Midbrain (tissue), 1 donor: ENCODE data around the gene PRTN3.

ENCODE experiments used
- DNase-seq: peaks from one replicate; lab custom pipeline; 2025; lab: John Stamatoyannopoulos, UW

PRTN3 gene

DNA sequence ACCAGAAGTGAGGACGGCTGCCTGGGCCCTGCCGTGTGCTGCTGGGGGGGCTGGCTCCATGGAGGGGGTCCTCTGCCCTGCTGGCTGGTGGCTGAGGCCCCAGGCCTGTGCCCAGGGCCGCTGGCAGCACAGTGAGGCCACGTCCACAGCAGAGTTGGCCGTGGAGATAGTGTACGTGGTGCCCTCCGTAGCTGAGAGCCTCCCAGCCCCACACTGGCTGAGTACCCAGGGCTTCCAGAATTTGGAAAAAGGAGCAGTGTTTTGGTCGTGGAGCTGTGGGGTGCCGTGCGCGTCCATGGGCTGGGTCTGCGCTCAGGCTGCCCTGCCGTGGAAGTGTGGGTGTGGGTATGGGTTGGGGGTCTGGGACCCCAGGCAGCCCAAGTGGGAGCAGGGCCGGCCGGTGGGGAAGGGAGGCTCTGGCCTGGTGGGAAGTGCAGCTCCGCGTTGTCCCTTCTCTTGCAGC is 37.7 kb upstream of the PRTN3 start:
- DNase-seq, result no peak

DNA sequence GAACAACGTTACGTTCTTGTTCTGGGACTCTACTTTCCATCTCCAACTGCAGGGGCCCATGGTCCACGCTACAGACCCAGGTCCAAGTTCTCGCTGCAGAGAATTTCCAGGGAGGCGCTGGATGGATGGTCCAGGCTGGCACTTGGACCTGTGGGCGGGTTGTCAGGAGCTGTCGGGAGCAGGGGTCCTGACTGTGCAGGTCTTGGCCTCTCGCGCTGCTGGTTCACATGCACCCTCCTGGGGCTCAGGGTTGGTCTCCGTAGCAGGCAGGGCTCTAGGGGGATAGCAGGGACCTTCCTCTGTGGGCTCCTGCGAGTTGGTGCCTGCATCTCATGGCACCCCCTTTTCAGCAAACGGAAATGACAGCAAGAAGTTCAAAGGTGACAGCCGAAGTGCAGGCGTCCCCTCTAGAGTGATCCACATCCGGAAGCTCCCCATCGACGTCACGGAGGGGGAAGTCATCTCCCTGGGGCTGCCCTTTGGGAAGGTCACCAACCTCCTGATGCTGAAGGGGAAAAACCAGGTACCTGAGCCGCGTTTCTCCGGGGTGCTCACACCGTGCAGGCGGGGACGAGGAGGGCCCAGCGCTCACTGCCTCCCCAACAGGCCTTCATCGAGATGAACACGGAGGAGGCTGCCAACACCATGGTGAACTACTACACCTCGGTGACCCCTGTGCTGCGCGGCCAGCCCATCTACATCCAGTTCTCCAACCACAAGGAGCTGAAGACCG is 36.9 kb upstream of the PRTN3 start:
- DNase-seq, result no peak

DNA sequence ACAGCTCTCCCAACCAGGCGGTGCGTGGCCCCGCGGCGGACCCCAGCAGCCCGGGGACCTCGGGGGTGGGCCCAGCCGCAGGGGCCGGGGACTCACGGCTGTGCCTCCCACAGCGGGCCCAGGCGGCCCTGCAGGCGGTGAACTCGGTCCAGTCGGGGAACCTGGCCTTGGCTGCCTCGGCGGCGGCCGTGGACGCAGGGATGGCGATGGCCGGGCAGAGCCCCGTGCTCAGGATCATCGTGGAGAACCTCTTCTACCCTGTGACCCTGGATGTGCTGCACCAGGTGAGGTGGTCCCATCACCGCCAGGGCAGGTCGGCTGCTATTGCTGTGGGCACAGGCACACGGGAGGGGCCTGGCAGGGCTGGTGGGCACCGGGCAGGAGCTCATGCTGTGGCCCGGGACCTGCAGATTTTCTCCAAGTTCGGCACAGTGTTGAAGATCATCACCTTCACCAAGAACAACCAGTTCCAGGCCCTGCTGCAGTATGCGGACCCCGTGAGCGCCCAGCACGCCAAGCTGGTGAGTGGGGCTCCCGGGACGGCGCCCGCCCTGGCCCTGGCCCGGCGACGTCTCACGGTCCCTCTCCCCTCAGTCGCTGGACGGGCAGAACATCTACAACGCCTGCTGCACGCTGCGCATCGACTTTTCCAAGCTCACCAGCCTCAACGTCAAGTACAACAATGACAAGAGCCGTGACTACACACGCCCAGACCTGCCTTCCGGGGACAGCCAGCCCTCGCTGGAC is 36.2 kb upstream of the PRTN3 start:
- no peak for DNase-seq

- DNase-seq, result no peak
Observed at GRCh38 chr19:805166-805551, 35.6 kb upstream of the PRTN3 start.

GRCh38 chr19:805600-806550 is 34.9 kb upstream of the PRTN3 start:
- DNase-seq, result no peak

DNA sequence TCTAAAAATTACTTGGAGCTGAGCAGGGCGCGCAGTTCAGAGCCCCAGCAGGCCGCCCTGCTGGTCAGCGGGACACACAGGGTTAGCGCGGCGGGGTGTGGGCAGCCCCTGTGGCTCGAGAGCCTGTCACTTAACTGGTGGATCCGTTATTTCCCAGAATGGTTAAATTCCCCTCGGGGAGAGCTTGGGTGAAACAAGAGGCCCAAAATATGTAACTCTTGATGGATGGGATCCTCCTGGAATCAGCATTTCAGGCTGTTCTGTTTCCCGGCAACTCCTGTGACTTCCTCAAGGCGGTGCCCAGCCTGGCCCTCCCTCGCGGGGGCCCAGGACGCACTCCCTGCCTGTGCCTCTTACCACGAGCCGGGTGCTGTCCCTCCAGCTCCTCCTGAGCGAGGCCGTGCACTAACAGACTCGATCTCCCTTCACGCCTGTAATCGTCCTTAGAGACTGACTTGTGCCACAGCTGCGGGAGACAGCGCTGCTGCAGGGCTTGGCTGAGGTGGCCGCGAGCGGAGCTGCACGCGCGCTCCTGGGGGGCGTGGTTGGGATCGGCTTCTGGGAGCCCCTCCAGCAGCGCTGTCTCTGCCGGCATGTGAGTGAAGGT is 33.9 kb upstream of the PRTN3 start:
- DNase-seq, result no peak

DNA sequence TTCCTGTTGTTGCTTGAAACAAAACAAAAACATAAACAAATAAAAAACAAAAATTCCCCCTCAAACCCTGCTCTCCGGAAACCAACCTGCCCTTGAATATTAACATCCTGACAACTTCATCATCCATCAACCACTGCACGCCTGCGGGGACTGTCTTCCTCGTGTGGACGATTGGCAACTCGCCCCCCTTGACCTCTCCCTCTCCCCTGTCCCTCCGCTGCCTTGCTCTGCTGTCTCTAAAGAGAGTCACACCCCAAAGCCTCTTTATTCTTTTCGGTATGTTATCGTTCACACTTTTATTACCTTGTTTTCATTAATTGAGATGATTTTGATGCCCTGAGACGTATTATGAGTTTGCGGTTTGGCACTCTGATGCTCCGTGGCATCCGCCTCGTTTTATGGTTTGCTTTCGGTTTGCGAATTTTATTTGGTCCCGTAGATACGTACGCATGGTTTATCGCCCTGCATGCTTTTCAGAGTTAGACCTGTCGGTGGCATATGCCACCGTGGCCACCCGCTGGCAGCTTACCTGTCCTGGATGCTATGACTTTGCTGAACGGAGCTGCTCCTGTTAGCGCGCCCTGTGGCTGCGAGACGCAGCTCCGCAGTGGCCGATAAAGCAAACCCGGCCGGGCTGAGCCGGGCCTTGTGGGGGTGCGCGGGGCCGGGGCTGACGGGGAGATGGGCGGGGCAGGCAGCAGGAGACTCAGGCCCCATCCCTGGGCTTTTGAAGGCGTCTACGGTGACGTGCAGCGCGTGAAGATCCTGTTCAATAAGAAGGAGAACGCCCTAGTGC is 33.0 kb upstream of the PRTN3 start:
- DNase-seq, result no peak

DNA sequence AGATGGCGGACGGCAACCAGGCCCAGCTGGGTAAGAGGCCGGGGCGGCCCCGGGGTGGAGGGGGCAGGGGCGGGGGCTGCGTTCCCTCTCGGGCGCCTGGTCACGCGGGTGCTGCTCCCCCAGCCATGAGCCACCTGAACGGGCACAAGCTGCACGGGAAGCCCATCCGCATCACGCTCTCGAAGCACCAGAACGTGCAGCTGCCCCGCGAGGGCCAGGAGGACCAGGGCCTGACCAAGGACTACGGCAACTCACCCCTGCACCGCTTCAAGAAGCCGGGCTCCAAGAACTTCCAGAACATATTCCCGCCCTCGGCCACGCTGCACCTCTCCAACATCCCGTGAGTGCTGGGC is 32.4 kb upstream of the PRTN3 start:
- DNase-seq, result no peak

DNA sequence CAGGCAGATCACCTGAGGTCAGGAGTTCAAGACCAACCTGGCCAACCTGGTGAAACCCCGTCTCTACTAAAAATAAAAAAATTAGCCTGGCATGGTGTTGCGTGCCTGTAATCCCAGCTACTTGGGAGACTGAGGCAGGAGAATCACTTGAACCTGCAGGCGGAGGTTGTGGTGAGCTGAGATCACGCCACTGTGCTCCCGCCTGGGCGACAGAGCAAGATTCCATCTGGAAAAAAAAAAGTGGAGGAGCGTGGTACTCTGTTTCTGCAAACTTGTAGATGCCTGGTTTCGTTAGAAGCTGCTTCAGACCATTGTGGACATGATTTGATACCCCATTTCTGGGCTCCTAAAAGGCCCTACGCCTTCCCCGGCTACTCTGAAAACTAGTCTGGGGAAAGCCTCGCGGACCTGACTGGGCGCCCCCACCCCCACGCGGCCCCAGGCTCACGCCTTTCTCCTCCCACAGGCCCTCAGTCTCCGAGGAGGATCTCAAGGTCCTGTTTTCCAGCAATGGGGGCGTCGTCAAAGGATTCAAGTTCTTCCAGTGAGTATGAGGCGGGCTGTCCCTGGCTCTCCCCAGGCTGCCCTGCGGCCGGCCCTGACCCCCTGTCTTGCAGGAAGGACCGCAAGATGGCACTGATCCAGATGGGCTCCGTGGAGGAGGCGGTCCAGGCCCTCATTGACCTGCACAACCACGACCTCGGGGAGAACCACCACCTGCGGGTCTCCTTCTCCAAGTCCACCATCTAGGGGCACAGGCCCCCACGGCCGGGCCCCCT is 30.5 kb upstream of the PRTN3 start:
- no peak for DNase-seq

DNA sequence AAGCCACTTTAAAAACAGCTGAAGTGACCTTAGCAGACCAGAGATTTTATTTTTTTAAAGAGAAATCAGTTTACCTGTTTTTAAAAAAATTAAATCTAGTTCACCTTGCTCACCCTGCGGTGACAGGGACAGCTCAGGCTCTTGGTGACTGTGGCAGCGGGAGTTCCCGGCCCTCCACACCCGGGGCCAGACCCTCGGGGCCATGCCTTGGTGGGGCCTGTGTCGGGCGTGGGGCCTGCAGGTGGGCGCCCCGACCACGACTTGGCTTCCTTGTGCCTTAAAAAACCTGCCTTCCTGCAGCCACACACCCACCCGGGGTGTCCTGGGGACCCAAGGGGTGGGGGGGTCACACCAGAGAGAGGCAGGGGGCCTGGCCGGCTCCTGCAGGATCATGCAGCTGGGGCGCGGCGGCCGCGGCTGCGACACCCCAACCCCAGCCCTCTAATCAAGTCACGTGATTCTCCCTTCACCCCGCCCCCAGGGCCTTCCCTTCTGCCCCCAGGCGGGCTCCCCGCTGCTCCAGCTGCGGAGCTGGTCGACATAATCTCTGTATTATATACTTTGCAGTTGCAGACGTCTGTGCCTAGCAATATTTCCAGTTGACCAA is 29.8 kb upstream of the PRTN3 start:
- no peak for DNase-seq

DNA sequence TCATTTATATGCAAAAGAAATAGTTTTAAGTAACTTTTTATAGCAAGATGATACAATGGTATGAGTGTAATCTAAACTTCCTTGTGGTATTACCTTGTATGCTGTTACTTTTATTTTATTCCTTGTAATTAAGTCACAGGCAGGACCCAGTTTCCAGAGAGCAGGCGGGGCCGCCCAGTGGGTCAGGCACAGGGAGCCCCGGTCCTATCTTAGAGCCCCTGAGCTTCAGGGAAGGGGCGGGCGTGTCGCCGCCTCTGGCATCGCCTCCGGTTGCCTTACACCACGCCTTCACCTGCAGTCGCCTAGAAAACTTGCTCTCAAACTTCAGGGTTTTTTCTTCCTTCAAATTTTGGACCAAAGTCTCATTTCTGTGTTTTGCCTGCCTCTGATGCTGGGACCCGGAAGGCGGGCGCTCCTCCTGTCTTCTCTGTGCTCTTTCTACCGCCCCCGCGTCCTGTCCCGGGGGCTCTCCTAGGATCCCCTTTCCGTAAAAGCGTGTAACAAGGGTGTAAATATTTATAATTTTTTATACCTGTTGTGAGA is 29.2 kb upstream of the PRTN3 start:
- DNase-seq, result no peak

DNA sequence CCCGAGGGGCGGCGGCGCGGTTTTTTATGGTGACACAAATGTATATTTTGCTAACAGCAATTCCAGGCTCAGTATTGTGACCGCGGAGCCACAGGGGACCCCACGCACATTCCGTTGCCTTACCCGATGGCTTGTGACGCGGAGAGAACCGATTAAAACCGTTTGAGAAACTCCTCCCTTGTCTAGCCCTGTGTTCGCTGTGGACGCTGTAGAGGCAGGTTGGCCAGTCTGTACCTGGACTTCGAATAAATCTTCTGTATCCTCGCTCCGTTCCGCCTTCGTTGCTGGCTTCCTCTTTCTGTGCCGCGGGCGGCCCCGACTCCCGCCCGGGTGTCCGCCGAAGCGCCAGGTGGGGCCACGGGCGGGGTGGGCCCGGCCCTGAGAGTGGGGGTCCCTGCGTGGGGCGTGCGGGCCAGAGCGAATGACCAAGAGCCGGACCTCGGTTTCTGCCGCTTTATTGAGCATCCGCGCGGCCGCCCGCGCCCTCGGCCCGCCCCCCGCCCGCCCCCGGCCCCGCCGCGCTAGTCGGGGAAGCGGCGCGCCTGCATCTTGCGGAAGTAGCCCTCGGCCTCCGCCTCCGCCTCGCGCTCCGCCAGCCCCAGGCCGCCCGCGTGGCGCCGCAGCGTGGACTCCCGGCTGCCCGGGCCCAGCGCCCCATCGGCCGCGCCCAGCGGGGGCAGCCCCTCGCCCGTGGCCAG is 28.6 kb upstream of the PRTN3 start:
- DNase-seq, result no peak

- DNase-seq, result no peak
Observed at GRCh38 chr19:812747-813218, 28.0 kb upstream of the PRTN3 start.

DNA sequence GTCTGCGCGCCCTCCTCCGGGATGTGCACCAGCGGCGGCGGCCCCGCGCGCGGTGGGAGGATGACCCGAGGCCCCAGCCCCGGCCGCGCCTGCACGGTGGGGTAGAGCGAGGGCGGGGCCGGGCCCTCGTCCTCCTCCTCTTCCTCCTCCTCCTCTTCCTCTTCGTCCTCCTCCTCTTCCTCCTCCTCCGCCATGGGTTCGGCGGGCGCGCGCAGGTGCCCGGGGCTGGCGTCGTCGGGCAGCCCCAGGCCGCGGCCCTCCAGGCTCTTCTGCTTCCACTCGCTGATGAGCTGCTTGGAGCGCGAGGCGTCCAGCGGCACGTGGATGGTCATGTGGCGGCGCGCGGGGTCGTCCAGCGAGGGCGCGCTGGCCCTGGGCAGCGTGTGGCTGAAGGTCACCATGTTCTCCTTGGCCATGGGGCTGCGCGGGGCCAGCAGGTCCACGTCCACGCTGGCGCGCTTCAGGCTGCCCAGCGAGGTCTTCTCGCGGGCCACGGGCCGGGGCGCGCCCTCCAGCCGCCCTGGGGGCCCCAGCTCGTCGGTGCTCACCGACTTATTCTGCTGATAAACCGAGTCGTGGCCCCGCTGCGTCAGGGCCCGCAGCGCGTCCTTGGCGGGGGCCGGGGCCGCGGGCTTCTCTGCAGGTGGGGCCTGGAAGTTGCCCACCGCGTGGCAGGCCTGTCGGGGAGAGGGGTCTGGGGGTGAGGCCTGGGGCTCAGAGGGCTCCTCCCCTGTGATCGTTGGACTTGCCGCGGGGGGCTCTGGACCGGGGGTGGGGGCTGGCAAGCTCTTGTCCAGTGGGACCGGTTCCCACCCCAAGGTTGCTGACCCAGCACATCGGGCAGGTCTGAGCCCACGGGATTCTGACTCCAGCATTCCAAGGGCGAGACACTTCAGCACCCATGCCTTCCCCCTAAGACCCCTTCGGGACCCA is 27.3 kb upstream of the PRTN3 start:
- no peak for DNase-seq

DNA sequence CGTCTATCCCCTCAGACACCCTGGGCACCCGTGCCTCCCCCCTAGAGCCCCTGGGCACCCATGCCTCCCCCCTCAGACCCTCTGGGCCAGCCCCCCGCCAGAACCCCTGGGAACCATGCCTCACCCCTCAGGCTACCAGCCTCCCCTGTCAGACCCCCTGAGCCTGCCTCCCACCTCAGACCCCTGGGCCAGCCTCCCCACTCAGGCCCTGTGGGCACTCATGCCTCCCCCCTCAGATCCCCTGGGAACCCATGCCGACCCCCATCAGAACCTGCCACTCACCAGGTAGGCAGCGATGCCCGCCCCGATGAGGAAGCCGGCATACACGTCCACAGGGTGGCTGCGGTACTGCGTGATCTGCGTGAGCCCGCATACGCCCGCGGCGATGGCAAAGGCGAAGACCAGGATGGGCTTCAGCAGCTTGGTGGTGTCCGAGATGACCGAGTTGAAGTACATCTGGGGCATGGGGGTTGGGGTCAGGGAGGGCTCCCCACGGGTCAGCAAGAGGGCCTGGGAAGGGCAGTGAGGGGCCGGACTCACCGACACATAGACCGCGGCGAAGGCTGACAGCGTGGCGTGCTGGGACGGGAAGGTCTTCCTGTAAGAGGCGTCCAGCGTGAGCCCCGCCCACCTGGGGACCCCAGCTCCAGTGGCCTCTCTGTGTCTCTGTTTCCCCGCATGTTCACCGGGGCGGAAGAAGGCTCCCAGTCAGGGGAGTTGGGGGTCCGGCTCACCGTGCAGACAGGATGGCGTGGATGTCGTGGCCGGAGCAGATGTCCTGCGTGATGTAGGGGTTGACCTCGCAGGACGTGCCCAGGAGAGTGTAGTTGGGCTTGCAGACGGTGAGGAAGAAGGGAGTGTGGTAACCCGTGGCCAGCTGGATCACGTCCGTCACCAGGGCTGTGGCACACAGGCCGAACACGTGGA is 26.4 kb upstream of the PRTN3 start:
- DNase-seq, result no peak

DNA sequence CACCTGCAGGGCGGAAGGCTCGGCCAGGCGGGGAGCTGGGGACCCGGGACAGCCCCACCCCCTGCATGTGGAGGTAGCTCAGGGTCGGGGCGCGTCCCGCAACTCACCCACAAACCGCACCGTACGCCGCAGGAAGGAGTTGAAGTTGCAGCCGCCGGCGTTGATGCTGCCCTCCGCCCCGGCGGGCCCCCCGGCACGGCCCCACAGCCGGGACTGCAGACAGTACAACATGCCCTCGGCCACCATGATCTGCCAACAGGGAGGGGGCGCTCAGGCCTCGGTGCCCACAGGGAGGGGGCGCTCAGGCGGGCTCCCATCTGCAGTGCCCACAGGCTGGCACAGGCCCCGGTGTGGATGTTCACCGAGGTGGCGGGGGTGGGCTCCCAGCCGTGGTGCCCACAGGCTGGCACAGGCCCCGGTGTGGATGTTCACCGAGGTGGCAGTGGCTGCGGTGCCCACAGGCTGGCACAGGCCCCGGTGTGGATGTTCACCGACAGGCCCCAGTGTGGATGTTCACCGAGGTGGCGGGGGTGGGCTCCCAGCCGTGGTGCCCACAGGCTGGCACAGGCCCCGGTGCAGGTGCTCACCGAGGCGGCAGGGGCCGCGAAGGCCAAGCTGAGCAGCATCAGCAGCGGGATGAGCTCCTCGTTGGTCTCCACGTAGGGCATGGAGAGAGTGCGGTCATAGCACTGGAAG is 25.6 kb upstream of the PRTN3 start:
- DNase-seq, result no peak
